ENCODE results near the gene MLKL.

GRCh38 chr16:74732707-74733350 lies 32.2 kb upstream of the MLKL start:
- TF ChIP-seq CTCF (IDR thresholded peaks at IDR 0.05) (no peak), POLR2A (IDR thresholded peaks at IDR 0.05) (no peak)
